Measurements from ENCODE around the gene KIAA1549. TPM values are rescaled to one million over a fixed set of nuclear protein-coding genes. Genes with fewer than 3 reads are reported as not detected.

The KIAA1549 gene
- total RNA-seq, 4 donors from 2014 or later, result 1.6 to 5.0 (median 3.3) TPM

- Histone ChIP-seq H3K27ac (no peak overlapping the region), H3K27me3 (no peaks in the 10 kb centered on the region), H3K9me3 (no peaks in the 10 kb centered on the region), H3K4me3 (no peak overlapping the region), H3K4me1 (no peaks in the 10 kb centered on the region), H3K36me3 (no peaks in the 10 kb centered on the region)
- DNase-seq, result no peak
- TF ChIP-seq CTCF (IDR thresholded peaks at IDR 0.05) (no peak), POLR2A (IDR thresholded peaks at IDR 0.05) (no peak)
Measured at GRCh38 chr7:138878856-138879255, 102.3 kb downstream of the KIAA1549 start.

- H3K27ac ChIP-seq, result no peak overlapping the region
- DNase-seq, result no peak
- no peaks in the 10 kb centered on the region for H3K4me1 ChIP-seq
- H3K27me3 ChIP-seq, result no peaks in the 10 kb centered on the region
- no peaks in the 10 kb centered on the region for H3K9me3 ChIP-seq
- no peaks in the 10 kb centered on the region for H3K36me3 ChIP-seq
- H3K4me3 ChIP-seq, result no peak overlapping the region
- no peak for TF ChIP-seq POLR2A (IDR thresholded peaks at IDR 0.05)
- no peak for TF ChIP-seq CTCF (IDR thresholded peaks at IDR 0.05)
Measured at GRCh38 chr7:138878051-138878450, 103.1 kb downstream of the KIAA1549 start.

GRCh38 chr7:138876326-138876725, 104.9 kb downstream of the KIAA1549 start:
- H3K9me3 ChIP-seq, result no peaks in the 10 kb centered on the region
- no peaks in the 10 kb centered on the region for H3K36me3 ChIP-seq
- H3K4me1 ChIP-seq, result no peaks in the 10 kb centered on the region
- no peak overlapping the region for H3K4me3 ChIP-seq
- no peak overlapping the region for H3K27ac ChIP-seq
- no peaks in the 10 kb centered on the region for H3K27me3 ChIP-seq
- no peak for DNase-seq
- TF ChIP-seq POLR2A (IDR thresholded peaks at IDR 0.05) (no peak), CTCF (IDR thresholded peaks at IDR 0.05) (no peak)

- Histone ChIP-seq H3K36me3 (no peaks in the 10 kb centered on the region), H3K9me3 (no peaks in the 10 kb centered on the region), H3K27me3 (no peaks in the 10 kb centered on the region), H3K4me3 (no peak overlapping the region), H3K27ac (no peak overlapping the region), H3K4me1 (no peaks in the 10 kb centered on the region)
- DNase-seq, result peak in 2 of 3 donors; percentile 24 to 59
- TF ChIP-seq POLR2A (IDR thresholded peaks at IDR 0.05) (no peak), CTCF (IDR thresholded peaks at IDR 0.05) (no peak)
Measured at GRCh38 chr7:138875794-138876193, 105.4 kb downstream of the KIAA1549 start.

- no peak for DNase-seq
- Histone ChIP-seq H3K27ac (no peak overlapping the region), H3K9me3 (no peaks in the 10 kb centered on the region), H3K4me1 (no peaks in the 10 kb centered on the region), H3K36me3 (no peaks in the 10 kb centered on the region), H3K27me3 (no peaks in the 10 kb centered on the region), H3K4me3 (no peak overlapping the region)
- TF ChIP-seq POLR2A (IDR thresholded peaks at IDR 0.05) (no peak), CTCF (IDR thresholded peaks at IDR 0.05) (no peak)
Measured at GRCh38 chr7:138873220-138873892, 107.8 kb downstream of the KIAA1549 start.

GRCh38 chr7:138872576-138872975, 108.6 kb downstream of the KIAA1549 start:
- Histone ChIP-seq H3K4me3 (no peak overlapping the region), H3K4me1 (no peaks in the 10 kb centered on the region), H3K9me3 (no peaks in the 10 kb centered on the region), H3K36me3 (no peaks in the 10 kb centered on the region), H3K27me3 (no peaks in the 10 kb centered on the region), H3K27ac (no peak overlapping the region)
- DNase-seq, result no peak
- TF ChIP-seq POLR2A (IDR thresholded peaks at IDR 0.05), result no peak

Data from Peyer's patch (tissue), 4 donors.